IPS DF 6.9 (cell line): ENCODE measurements around the gene COL4A1.

Experiments used
- DNase-seq: peaks from one replicate; pipeline ENCODE4 v3.0.0-alpha.2; 2013; ENCODE audit warnings: low read depth, low spot score
- H3K27ac ChIP-seq: one replicate; pipeline ENCODE4 v1.5.1; 2013; ENCODE audit warnings: low read length, control low read depth
- H3K27me3 ChIP-seq: 2 replicates; pipeline ENCODE4 v1.6.1; 2013; ENCODE audit warnings: mild to moderate bottlenecking, low read length; ENCODE audit not compliant: control insufficient read depth, insufficient read depth
- H3K36me3 ChIP-seq: 2 replicates; pipeline ENCODE4 v1.6.1; 2013; ENCODE audit warnings: low read length; ENCODE audit not compliant: control insufficient read depth, insufficient read depth
- H3K4me1 ChIP-seq: 2 replicates; pipeline ENCODE4 v1.6.1; 2013; ENCODE audit warnings: low read length; ENCODE audit not compliant: control insufficient read depth, insufficient read depth
- H3K4me3 ChIP-seq: 2 replicates; pipeline ENCODE4 v1.5.1; 2013; ENCODE audit warnings: mild to moderate bottlenecking, low read length
- H3K9me3 ChIP-seq: 2 replicates; pipeline ENCODE4 v1.6.1; 2013; ENCODE audit warnings: low read length, inconsistent platforms; ENCODE audit not compliant: control insufficient read depth, insufficient read depth
- WGBS: extraction: QIAGEN DNeasy Blood & Tissue Kit; methylation state at CpG from one replicate; pipeline ENCODE4 v1.1.7; 2013; ENCODE audit warnings: mixed read lengths, missing lambda C conversion rate; ENCODE audit not compliant: insufficient read length, insufficient coverage; 5-methylcytosine and 5-hydroxymethylcytosine counted together

Gene COL4A1

GRCh38 chr13:110209950-110210603 lies 96.9 kb downstream of the COL4A1 start:
- DNase-seq, result no peak
- H3K4me1 ChIP-seq, result no peaks in the 10 kb centered on the region
- no CpG with 5 or more reads among the region's 14 CpGs for WGBS

GRCh38 chr13:110208116-110208515 lies 98.8 kb downstream of the COL4A1 start:
- no CpG with 5 or more reads among the region's 10 CpGs for WGBS
- no peaks in the 10 kb centered on the region for H3K4me1 ChIP-seq

More at GRCh38 chr13:110209950-110210603, 96.9 kb downstream of the COL4A1 start:
- Histone ChIP-seq H3K4me3 (no peak overlapping the region), H3K9me3 (no peaks in the 10 kb centered on the region), H3K36me3 (no peaks in the 10 kb centered on the region), H3K27me3 (no peaks in the 10 kb centered on the region), H3K27ac (no peak overlapping the region)

GRCh38 chr13:110206996-110207395 lies 100.0 kb downstream of the COL4A1 start:
- H3K27ac ChIP-seq, result no peak overlapping the region
- no peaks in the 10 kb centered on the region for H3K4me1 ChIP-seq
- no peaks in the 10 kb centered on the region for H3K36me3 ChIP-seq
- H3K4me3 ChIP-seq, result no peak overlapping the region
- H3K9me3 ChIP-seq, result no peaks in the 10 kb centered on the region
- no peaks in the 10 kb centered on the region for H3K27me3 ChIP-seq
- no peak for DNase-seq
- whole genome bisulfite sequencing, result no CpG with 5 or more reads among the region's 2 CpGs

More at GRCh38 chr13:110208116-110208515, 98.8 kb downstream of the COL4A1 start:
- Histone ChIP-seq H3K9me3 (no peaks in the 10 kb centered on the region), H3K27me3 (no peaks in the 10 kb centered on the region), H3K4me3 (no peak overlapping the region), H3K36me3 (no peaks in the 10 kb centered on the region), H3K27ac (no peak overlapping the region)
- DNase-seq, result no peak

- no peaks in the 10 kb centered on the region for H3K36me3 ChIP-seq
- no CpG with 5 or more reads among the region's 8 CpGs for WGBS
- H3K9me3 ChIP-seq, result no peaks in the 10 kb centered on the region
- no peak overlapping the region for H3K27ac ChIP-seq
- no peak overlapping the region; the same call in 1 of the 2 replicates for H3K4me3 ChIP-seq
- no peaks in the 10 kb centered on the region for H3K27me3 ChIP-seq
- no peak for DNase-seq
- H3K4me1 ChIP-seq, result no peaks in the 10 kb centered on the region
Measured at GRCh38 chr13:110206185-110206584, 100.8 kb downstream of the COL4A1 start.

- WGBS, result no CpG with 5 or more reads among the region's 4 CpGs
- Histone ChIP-seq H3K36me3 (no peaks in the 10 kb centered on the region), H3K4me3 (no peak overlapping the region), H3K27me3 (no peaks in the 10 kb centered on the region), H3K4me1 (no peaks in the 10 kb centered on the region), H3K27ac (no peak overlapping the region), H3K9me3 (no peaks in the 10 kb centered on the region)
- no peak for DNase-seq
Measured at GRCh38 chr13:110201114-110201513, 105.8 kb downstream of the COL4A1 start.

GRCh38 chr13:110200276-110200870 lies 106.6 kb downstream of the COL4A1 start:
- no peak overlapping the region for H3K4me3 ChIP-seq
- H3K36me3 ChIP-seq, result no peaks in the 10 kb centered on the region
- no peak overlapping the region for H3K27ac ChIP-seq
- DNase-seq, result no peak
- no peaks in the 10 kb centered on the region for H3K9me3 ChIP-seq
- no CpG with 5 or more reads among the region's 12 CpGs for WGBS
- H3K27me3 ChIP-seq, result no peaks in the 10 kb centered on the region
- no peaks in the 10 kb centered on the region for H3K4me1 ChIP-seq

GRCh38 chr13:110199046-110199831 lies 107.7 kb downstream of the COL4A1 start:
- DNase-seq, result no peak
- Histone ChIP-seq H3K9me3 (no peaks in the 10 kb centered on the region), H3K4me3 (no peak overlapping the region), H3K36me3 (no peaks in the 10 kb centered on the region), H3K27me3 (no peaks in the 10 kb centered on the region), H3K27ac (no peak overlapping the region), H3K4me1 (no peaks in the 10 kb centered on the region)
- WGBS, result no CpG with 5 or more reads among the region's 18 CpGs

- WGBS, result no CpG with 5 or more reads among the region's 4 CpGs
- H3K27me3 ChIP-seq, result no peaks in the 10 kb centered on the region
- no peak overlapping the region for H3K4me3 ChIP-seq
- peaks cover 4% of the 10 kb centered on the region; the same call in 1 of the 2 replicates for H3K36me3 ChIP-seq
- no peak overlapping the region for H3K27ac ChIP-seq
- no peaks in the 10 kb centered on the region for H3K9me3 ChIP-seq
- DNase-seq, result no peak
- no peaks in the 10 kb centered on the region for H3K4me1 ChIP-seq
Measured at GRCh38 chr13:110197471-110197870, 109.5 kb downstream of the COL4A1 start.

- H3K9me3 ChIP-seq, result no peaks in the 10 kb centered on the region
- no CpG with 5 or more reads among the region's 3 CpGs for WGBS
- H3K36me3 ChIP-seq, result peaks cover 4% of the 10 kb centered on the region; the same call in 1 of the 2 replicates
- H3K27ac ChIP-seq, result no peak overlapping the region
- no peak overlapping the region for H3K4me3 ChIP-seq
- no peak for DNase-seq
- no peaks in the 10 kb centered on the region for H3K27me3 ChIP-seq
- no peaks in the 10 kb centered on the region for H3K4me1 ChIP-seq
Measured at GRCh38 chr13:110197026-110197425, 109.9 kb downstream of the COL4A1 start.

GRCh38 chr13:110195547-110196485 lies 111.1 kb downstream of the COL4A1 start:
- no peaks in the 10 kb centered on the region for H3K9me3 ChIP-seq
- H3K4me1 ChIP-seq, result no peaks in the 10 kb centered on the region
- H3K27me3 ChIP-seq, result no peaks in the 10 kb centered on the region
- H3K27ac ChIP-seq, result no peak overlapping the region
- H3K36me3 ChIP-seq, result peaks cover 6% of the 10 kb centered on the region; the same call in 1 of the 2 replicates
- no peak overlapping the region for H3K4me3 ChIP-seq
- no CpG with 5 or more reads among the region's 8 CpGs for WGBS
- DNase-seq, result no peak
